Ecto neural progenitor cell (in vitro differentiated cells): ENCODE results near the gene MICA.
A peak's percentile ranks its signal among the peaks of the same experiment; 100 is the strongest.
"Not testable (repeated sequence)": the region's sequence is repeated elsewhere in the genome, so short reads cannot be mapped to it uniquely, and the experiment has no call there.

Source experiments
- DNase-seq: peaks from one replicate; pipeline ENCODE4 v3.0.0-alpha.2; 2018; ENCODE audit warnings: low spot score

The MICA gene

DNA sequence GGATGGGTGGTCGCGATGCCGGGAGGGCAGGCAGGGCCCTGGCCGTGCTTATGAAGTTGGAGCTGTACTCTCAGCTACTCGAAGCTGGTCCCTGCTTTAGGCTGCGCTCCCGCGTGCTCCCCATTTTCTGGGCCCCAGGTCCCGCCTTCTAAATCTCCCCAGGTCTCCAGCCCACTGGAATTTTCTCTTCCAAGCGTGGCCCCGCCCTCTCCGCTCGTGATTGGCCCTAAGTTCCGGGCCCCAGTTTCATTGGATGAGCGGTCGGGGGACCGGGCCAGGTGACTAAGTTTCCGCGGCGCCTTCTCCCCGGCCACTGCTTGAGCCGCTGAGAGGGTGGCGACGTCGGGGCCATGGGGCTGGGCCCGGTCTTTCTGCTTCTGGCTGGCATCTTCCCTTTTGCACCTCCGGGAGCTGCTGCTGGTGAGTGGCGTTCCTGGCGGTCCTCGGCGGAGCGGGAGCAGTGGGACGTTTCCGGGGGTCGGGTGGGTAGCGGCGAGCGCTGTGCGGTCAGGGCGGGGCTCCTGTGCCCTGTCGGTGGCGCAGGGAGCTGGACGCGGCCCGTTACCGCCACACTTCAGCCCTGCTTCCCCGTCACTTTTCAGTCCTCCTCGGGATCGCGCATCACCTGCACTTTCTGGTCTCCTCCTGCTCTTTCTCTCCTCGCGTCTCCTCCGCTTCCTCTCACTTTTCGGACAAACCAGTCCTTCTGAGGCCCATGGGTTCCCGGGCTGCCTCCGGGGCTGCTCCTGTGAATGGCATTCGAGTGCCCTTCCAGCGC is at the start of gene MICA:
TSS of gene MICA (plus strand) at position 313 of the 778 bp plus-strand sequence. CDS start at position 351, 38 bp downstream.
- DNase-seq, result peak; percentile 93

DNA sequence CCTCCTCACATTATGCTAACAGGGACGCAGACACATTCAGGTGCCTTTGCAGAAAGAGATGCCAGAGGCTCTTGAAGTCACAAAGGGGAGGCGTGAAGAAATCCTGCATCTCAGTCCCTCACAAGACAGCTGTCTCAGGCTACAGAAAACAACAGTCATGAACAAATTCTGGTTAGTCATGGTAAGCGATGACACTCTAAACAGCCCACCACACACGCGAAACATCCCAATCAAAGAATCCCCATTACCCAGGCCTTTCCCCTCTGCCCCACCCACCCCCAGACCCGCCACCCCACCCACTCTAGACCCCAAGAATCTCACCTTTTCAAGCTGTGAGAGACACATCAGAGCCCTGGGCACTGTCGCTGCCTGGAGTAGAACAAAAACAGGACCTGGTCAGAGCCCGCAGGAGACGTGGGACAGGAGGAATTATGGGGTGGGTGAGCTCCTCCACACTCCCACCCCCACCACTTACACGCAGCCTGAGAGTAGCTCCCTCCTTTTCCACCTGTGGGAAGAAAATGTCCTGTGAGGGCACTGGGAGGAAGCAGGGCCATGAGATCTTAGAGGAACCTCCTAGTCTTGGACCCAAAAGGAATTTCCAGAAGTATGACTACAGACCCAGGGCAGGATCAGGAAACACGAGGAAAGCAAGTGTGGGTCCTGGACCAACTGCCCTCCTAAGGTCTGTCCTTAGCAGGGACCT is 49.1 kb upstream of the MICA start:
- no peak for DNase-seq

DNA sequence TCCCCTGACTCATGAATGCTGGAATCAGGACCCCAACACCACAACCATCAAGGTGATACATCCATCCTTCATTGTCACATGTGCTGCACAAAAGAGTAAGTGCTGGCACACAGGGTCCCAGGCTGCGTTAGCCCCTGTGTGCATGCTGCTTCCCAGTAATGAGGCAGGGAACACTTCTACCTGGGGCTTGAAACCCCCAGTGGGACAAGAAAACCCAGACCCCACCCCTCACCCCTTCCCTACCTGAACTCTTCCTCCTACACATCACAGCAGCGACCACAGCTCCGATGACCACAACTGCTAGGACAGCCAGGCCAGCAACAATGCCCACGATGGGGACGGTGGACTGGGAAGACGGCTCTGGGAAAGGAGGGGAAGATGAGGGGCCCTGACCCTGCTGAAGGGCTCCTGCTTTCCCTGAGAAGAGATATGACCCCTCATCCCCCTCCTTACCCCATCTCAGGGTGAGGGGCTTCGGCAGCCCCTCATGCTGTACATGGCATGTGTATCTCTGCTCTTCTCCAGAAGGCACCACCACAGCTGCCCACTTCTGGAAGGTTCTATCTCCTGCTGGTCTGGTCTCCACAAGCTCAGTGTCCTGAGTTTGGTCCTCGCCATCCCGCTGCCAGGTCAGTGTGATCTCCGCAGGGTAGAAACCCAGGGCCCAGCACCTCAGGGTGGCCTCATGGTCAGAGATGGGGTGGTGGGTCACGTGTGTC is 48.4 kb upstream of the MICA start:
- no peak for DNase-seq

DNA sequence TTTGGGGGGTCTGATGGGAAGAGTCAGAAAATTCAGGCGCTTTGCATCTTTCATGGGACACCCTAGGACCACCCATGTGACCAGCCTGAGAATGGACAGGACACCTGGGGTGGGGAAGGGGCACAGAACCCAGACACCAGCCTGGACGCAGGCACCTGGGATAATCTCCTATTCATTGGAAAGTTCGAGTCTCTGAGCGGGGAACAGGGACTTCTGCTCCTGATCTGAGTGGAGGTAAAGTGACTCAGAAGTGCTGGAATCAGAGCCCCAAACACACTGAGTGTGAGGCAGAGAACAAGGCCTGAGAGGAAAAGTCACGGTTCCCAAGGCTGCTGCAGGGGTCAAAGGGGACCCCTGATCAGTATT is 47.8 kb upstream of the MICA start:
- no peak for DNase-seq

DNA sequence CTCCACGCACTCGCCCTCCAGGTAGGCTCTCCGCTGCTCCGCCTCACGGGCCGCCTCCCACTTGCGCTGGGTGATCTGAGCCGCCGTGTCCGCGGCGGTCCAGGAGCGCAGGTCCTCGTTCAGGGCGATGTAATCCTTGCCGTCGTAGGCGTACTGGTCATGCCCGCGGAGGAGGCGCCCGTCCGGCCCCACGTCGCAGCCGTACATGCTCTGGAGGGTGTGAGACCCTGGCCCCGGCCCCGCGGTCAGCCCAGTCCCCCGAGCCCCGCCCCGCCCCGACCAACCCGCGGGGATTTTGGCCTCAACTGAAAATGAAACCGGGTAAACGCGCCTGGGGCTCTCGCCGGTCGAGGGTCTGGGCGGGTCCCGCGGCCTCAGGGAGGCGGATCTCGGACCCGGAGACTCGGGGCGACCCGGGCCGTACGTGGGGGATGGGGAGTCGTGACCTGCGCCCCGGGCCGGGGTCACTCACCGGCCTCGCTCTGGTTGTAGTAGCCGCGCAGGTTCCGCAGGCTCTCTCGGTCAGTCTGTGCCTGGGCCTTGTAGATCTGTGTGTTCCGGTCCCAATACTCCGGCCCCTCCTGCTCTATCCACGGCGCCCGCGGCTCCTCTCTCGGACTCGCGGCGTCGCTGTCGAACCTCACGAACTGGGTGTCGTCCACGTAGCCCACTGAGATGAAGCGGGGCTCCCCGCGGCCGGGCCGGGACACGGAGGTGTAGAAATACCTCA is 47.0 kb upstream of the MICA start:
- peak; percentile 58 for DNase-seq

- DNase-seq, result peak; percentile 74
Observed at GRCh38 chr6:31356946-31357466, 46.4 kb upstream of the MICA start, which contains the start of gene HLA-B. TSS of gene HLA-B (minus strand) at chr6:31357179. CDS start at chr6:31357158, 21 bp downstream.

DNA sequence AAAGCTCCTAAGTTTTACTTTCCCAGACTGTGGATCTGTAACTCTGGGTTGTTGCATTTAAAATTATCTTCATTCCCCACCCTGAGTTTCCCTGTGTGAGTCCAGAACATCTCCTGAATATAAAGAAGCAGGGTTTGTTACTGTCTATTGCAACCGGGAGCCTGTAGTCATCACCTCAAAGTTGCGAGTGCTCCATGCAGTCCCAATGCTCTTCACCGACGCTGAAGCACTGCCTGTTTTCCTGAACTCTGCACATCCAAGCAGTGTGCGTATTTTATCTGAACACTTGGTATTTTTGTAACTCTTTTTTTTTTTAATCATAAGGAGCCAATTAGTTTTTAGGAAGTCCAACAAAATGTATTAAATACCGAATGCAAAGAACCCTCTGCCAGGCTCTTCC is 45.5 kb upstream of the MICA start:
- DNase-seq, result no peak

- no peak for DNase-seq
Observed at GRCh38 chr6:31358302-31358701, 45.1 kb upstream of the MICA start.

- DNase-seq, result no peak
Observed at GRCh38 chr6:31359581-31359980, 43.8 kb upstream of the MICA start.

- DNase-seq, result no peak
Observed at GRCh38 chr6:31362751-31363150, 40.6 kb upstream of the MICA start.

DNA sequence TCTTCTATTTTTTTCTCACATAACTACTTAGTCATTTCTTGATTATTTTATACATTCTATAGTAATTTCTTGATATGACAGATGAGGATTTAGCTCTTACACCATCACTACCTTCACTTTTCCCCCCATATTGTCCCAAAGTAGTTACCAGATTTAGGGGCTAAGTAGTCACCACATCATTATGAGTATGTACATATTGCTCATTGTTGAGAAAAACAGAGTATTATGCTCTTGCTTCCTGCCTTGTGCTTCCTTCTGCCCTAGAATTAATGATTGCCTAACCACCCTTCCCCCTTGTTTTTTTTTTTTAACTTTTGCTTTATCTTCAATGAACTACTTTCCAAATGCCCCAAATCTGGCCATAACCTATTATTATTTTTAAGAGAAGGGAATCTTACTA is 39.6 kb upstream of the MICA start:
- no peak for DNase-seq

- DNase-seq, result no peak
Observed at GRCh38 chr6:31365864-31366263, 37.5 kb upstream of the MICA start.

DNA sequence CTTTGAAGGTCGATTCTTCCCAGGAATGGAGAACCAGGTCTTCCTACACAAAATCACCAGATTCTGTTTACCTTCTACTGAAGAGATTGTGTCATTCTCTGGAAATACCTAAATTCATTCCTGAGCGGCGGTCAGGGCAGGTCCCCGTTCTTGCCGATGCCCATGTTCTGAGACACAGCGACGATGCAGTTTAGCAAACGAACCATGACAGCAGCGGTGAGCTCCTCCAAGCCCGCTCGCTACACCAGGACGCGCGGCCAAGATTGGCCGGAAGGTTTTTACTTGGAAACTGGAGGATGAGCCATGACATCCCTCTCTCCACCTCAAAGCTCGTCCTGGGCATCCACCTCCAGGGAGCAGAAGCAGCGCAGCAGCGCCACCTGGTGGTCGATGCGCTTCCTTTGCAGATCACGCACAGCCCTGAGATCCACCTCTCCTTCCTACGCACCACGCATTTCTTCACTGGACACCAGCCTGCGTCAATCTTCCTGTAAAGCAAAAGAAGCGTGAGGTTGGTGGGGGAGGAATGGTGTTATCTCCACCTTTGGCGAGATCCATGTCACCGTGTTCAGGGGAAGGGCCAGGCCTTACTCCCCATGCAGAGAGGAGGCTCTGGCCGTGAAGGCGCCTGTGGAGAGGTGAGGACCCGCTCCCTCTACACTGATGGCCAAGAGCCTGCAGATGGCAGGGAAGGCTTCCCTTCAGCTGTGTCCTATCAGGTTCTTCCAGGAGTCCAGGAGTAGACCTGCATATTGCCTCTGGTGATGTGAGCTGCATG is 36.5 kb upstream of the MICA start:
- peak; percentile 93 for DNase-seq

- no peak for DNase-seq
Observed at GRCh38 chr6:31368461-31368860, 34.9 kb upstream of the MICA start.

GRCh38 chr6:31374118-31374517 is 29.3 kb upstream of the MICA start:
- DNase-seq, result not testable (repeated sequence)

- DNase-seq, result no peak
Observed at GRCh38 chr6:31375699-31376098, 27.7 kb upstream of the MICA start.

GRCh38 chr6:31377029-31377428 is 26.4 kb upstream of the MICA start:
- DNase-seq, result no peak

- no peak for DNase-seq
Observed at GRCh38 chr6:31378062-31378720, 25.2 kb upstream of the MICA start.

- DNase-seq, result no peak
Observed at GRCh38 chr6:31378721-31379103, 24.7 kb upstream of the MICA start.

DNA sequence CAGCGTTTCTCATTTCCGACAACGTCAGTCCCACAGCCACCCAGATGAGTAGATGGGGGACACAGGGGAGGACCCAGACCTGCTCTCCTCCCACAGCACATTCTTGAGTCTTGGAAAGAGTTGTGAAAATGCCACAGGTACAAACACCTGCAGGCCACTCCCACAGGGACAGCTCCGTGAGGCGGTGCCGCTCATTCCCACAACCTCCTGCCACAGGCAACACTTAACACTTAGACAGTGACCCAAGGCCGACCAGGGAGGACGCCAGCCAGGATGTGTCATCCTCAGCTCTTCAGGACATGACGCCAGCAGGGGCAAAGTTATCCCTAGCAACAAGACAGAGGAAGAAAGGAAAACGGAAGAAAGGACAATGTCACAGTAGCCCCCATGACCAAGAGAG is 23.5 kb upstream of the MICA start:
- DNase-seq, result no peak

DNA sequence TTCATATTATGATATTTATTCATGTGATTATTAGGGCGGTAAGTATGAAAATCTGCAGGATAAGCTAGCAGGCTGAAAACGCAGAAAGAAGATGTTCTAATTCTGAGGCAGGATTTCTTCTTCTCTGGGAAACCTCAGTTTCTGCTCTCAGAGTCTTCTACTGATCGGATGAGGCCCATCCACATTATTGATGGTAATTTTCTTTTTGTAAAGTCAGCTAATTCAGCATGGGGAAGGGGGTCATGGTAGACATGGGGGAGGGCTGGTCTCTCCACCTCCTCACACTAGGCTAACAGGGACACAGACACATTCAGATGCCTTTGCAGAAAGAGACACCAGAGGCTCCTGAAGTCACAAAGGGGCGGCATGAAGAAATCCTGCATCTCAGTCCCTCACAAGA is 21.7 kb upstream of the MICA start:
- no peak for DNase-seq
